ENCODE results near the gene CSRNP3.

Gene CSRNP3

GRCh38 chr2:165535471-165535870 is 66.0 kb downstream of the CSRNP3 start:
- Histone ChIP-seq H3K4me1 (no peaks in the 10 kb centered on the region), H3K36me3 (replicated peaks) (no peaks in the 10 kb centered on the region), H3K4me3 (no peak overlapping the region), H3K27me3 (ENCODE audit: low read depth) (no peaks in the 10 kb centered on the region), H3K9me3 (no peaks in the 10 kb centered on the region)
- in situ Hi-C loops (cut with MboI; ENCODE audit: low sequenced_read_pairs) = no loop called here
- DNase-seq (ENCODE audit: low spot score in 2 of 2) = no peak

- no peaks in the 10 kb centered on the region for H3K4me1 ChIP-seq
- no peaks in the 10 kb centered on the region for H3K27me3 ChIP-seq (ENCODE audit: low read depth)
- no peaks in the 10 kb centered on the region for H3K36me3 ChIP-seq (replicated peaks)
- no peaks in the 10 kb centered on the region for H3K9me3 ChIP-seq
- H3K4me3 ChIP-seq = no peak overlapping the region
- in situ Hi-C loops (cut with MboI; ENCODE audit: low sequenced_read_pairs) = no loop called here
- DNase-seq (ENCODE audit: low spot score in 2 of 2) = no peak
These were observed 67.5 kb downstream of the CSRNP3 start for GRCh38 chr2:165536851-165537499.

- no peak for DNase-seq (ENCODE audit: low spot score in 2 of 2)
These were observed 70.5 kb downstream of the CSRNP3 start for GRCh38 chr2:165539985-165540384.

GRCh38 chr2:165544897-165545296 is 75.4 kb downstream of the CSRNP3 start:
- H3K4me1 ChIP-seq = peaks cover 23% of the 10 kb centered on the region
- DNase-seq (ENCODE audit: low spot score in 2 of 2) = no peak
- H3K27me3 ChIP-seq (ENCODE audit: low read depth) = no peaks in the 10 kb centered on the region
- H3K9me3 ChIP-seq = no peaks in the 10 kb centered on the region
- H3K36me3 ChIP-seq (replicated peaks) = no peaks in the 10 kb centered on the region
- H3K4me3 ChIP-seq = no peak overlapping the region
- in situ Hi-C loops (cut with MboI; ENCODE audit: low sequenced_read_pairs) = no loop called here

More at GRCh38 chr2:165539985-165540384, 70.5 kb downstream of the CSRNP3 start:
- H3K4me3 ChIP-seq = no peak overlapping the region
- H3K4me1 ChIP-seq = no peaks in the 10 kb centered on the region
- H3K27me3 ChIP-seq (ENCODE audit: low read depth) = no peaks in the 10 kb centered on the region
- H3K36me3 ChIP-seq (replicated peaks) = no peaks in the 10 kb centered on the region
- H3K9me3 ChIP-seq = no peaks in the 10 kb centered on the region
- in situ Hi-C loops (cut with MboI; ENCODE audit: low sequenced_read_pairs) = no loop called here

- DNase-seq (ENCODE audit: low spot score in 2 of 2) = no peak
- in situ Hi-C loops (cut with MboI; ENCODE audit: low sequenced_read_pairs) = no loop called here
- H3K9me3 ChIP-seq = no peaks in the 10 kb centered on the region
These were observed 78.4 kb downstream of the CSRNP3 start for GRCh38 chr2:165547900-165548299.

GRCh38 chr2:165549619-165550018 is 80.1 kb downstream of the CSRNP3 start:
- H3K27me3 ChIP-seq (ENCODE audit: low read depth) = no peaks in the 10 kb centered on the region
- no peak overlapping the region for H3K4me3 ChIP-seq
- H3K4me1 ChIP-seq = peaks cover 31% of the 10 kb centered on the region
- no peaks in the 10 kb centered on the region for H3K36me3 ChIP-seq (replicated peaks)
- no peaks in the 10 kb centered on the region for H3K9me3 ChIP-seq
- peak; percentile 23 to 81 for DNase-seq (ENCODE audit: low spot score in 2 of 2)
- in situ Hi-C loops (cut with MboI; ENCODE audit: low sequenced_read_pairs) = no loop called here

More at GRCh38 chr2:165547900-165548299, 78.4 kb downstream of the CSRNP3 start:
- Histone ChIP-seq H3K36me3 (replicated peaks) (no peaks in the 10 kb centered on the region), H3K27me3 (ENCODE audit: low read depth) (no peaks in the 10 kb centered on the region), H3K4me3 (no peak overlapping the region), H3K4me1 (peaks cover 31% of the 10 kb centered on the region)

- DNase-seq (ENCODE audit: low spot score in 2 of 2) = no peak
- no peaks in the 10 kb centered on the region for H3K27me3 ChIP-seq (ENCODE audit: low read depth)
- peaks cover 3% of the 10 kb centered on the region; the same call in 1 of the 2 replicates for H3K4me1 ChIP-seq
- no peaks in the 10 kb centered on the region for H3K9me3 ChIP-seq
- in situ Hi-C loops (cut with MboI; ENCODE audit: low sequenced_read_pairs) = no loop called here
- no peaks in the 10 kb centered on the region for H3K36me3 ChIP-seq (replicated peaks)
- H3K4me3 ChIP-seq = no peak overlapping the region
These were observed 89.3 kb downstream of the CSRNP3 start for GRCh38 chr2:165558832-165559231.

- Histone ChIP-seq H3K36me3 (replicated peaks) (no peaks in the 10 kb centered on the region), H3K27me3 (ENCODE audit: low read depth) (no peaks in the 10 kb centered on the region), H3K4me1 (peaks cover 3% of the 10 kb centered on the region; the same call in 1 of the 2 replicates), H3K4me3 (no peak overlapping the region), H3K9me3 (no peaks in the 10 kb centered on the region)
- DNase-seq (ENCODE audit: low spot score in 2 of 2) = no peak
- in situ Hi-C loops (cut with MboI; ENCODE audit: low sequenced_read_pairs) = no loop called here
These were observed 91.0 kb downstream of the CSRNP3 start for GRCh38 chr2:165560377-165560988.

GRCh38 chr2:165561516-165561915 is 92.0 kb downstream of the CSRNP3 start:
- Histone ChIP-seq H3K27me3 (ENCODE audit: low read depth) (no peaks in the 10 kb centered on the region), H3K9me3 (no peaks in the 10 kb centered on the region), H3K36me3 (replicated peaks) (no peaks in the 10 kb centered on the region), H3K4me1 (peaks cover 3% of the 10 kb centered on the region; the same call in 1 of the 2 replicates), H3K4me3 (no peak overlapping the region)
- in situ Hi-C loops (cut with MboI; ENCODE audit: low sequenced_read_pairs) = no loop called here
- DNase-seq (ENCODE audit: low spot score in 2 of 2) = no peak

GRCh38 chr2:165562233-165562632 is 92.7 kb downstream of the CSRNP3 start:
- peaks cover 8% of the 10 kb centered on the region for H3K4me1 ChIP-seq
- H3K4me3 ChIP-seq = no peak overlapping the region
- DNase-seq (ENCODE audit: low spot score in 2 of 2) = no peak
- H3K9me3 ChIP-seq = no peaks in the 10 kb centered on the region
- in situ Hi-C loops (cut with MboI; ENCODE audit: low sequenced_read_pairs) = no loop called here
- no peaks in the 10 kb centered on the region for H3K27me3 ChIP-seq (ENCODE audit: low read depth)
- H3K36me3 ChIP-seq (replicated peaks) = no peaks in the 10 kb centered on the region

- in situ Hi-C loops (cut with MboI; ENCODE audit: low sequenced_read_pairs) = no loop called here
- Histone ChIP-seq H3K9me3 (no peaks in the 10 kb centered on the region), H3K4me3 (no peak overlapping the region), H3K27me3 (ENCODE audit: low read depth) (no peaks in the 10 kb centered on the region), H3K36me3 (replicated peaks) (no peaks in the 10 kb centered on the region), H3K4me1 (peaks cover 14% of the 10 kb centered on the region)
- no peak for DNase-seq (ENCODE audit: low spot score in 2 of 2)
These were observed 94.1 kb downstream of the CSRNP3 start for GRCh38 chr2:165563468-165564225.

GRCh38 chr2:165566008-165566407 is 96.5 kb downstream of the CSRNP3 start:
- no peaks in the 10 kb centered on the region for H3K27me3 ChIP-seq (ENCODE audit: low read depth)
- peaks cover 14% of the 10 kb centered on the region for H3K4me1 ChIP-seq
- H3K36me3 ChIP-seq (replicated peaks) = no peaks in the 10 kb centered on the region
- DNase-seq (ENCODE audit: low spot score in 2 of 2) = no peak
- in situ Hi-C loops (cut with MboI; ENCODE audit: low sequenced_read_pairs) = no loop called here
- H3K4me3 ChIP-seq = no peak overlapping the region
- no peaks in the 10 kb centered on the region for H3K9me3 ChIP-seq

GRCh38 chr2:165567273-165567672 is 97.8 kb downstream of the CSRNP3 start:
- Histone ChIP-seq H3K4me1 (peaks cover 11% of the 10 kb centered on the region), H3K36me3 (replicated peaks) (no peaks in the 10 kb centered on the region), H3K27me3 (ENCODE audit: low read depth) (no peaks in the 10 kb centered on the region), H3K9me3 (no peaks in the 10 kb centered on the region), H3K4me3 (no peak overlapping the region)
- DNase-seq (ENCODE audit: low spot score in 2 of 2) = peak in 1 of 2 experiments; percentile 19
- in situ Hi-C loops (cut with MboI; ENCODE audit: low sequenced_read_pairs) = no loop called here

GRCh38 chr2:165568361-165568760 is 98.9 kb downstream of the CSRNP3 start:
- Histone ChIP-seq H3K4me1 (peaks cover 13% of the 10 kb centered on the region), H3K9me3 (no peaks in the 10 kb centered on the region), H3K4me3 (no peak overlapping the region), H3K27me3 (ENCODE audit: low read depth) (no peaks in the 10 kb centered on the region), H3K36me3 (replicated peaks) (no peaks in the 10 kb centered on the region)
- in situ Hi-C loops (cut with MboI; ENCODE audit: low sequenced_read_pairs) = no loop called here
- no peak for DNase-seq (ENCODE audit: low spot score in 2 of 2)
